ENCODE measurements around the gene CDIP1. TPM values are rescaled to one million over a fixed set of nuclear protein-coding genes. Genes with fewer than 3 reads are reported as not detected.

The CDIP1 gene
- total RNA-seq, 2 donors from 2014 or later, result 24.5 to 28.2 TPM

DNA sequence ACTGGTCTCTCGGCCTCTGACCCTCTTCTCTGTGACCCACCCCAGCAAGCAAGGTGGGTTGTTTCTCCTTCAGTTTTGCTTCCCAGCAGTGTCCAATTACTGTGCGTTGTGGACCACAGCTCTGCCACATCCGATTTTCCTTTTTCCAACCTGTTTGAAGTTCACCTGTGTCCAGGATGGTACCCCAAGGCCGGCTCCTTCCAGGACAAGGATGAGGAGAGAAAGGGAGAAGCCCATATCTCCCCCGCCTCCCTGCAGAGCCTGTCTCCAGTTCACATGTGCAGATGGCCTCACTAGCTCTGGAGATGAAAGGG lies 77.7 kb downstream of the CDIP1 start:
- H3K27me3 Mint-ChIP-seq, result no peaks in the 10 kb centered on the region
- ATAC-seq, result no peak
- no peak for DNase-seq (ENCODE audit: low spot score)
- no peaks in the 10 kb centered on the region for H3K9me3 Mint-ChIP-seq
- H3K4me3 Mint-ChIP-seq, result no peak overlapping the region
- no peaks in the 10 kb centered on the region for H3K36me3 Mint-ChIP-seq
- H3K27ac Mint-ChIP-seq, result peak overlapping the region in 1 of 2 donors; percentile 51
- peaks cover 26 to 30% of the 10 kb centered on the region in 2 donors for H3K4me1 Mint-ChIP-seq (ENCODE audit: low read depth in 2 of 2)

Other genes starting within 250 kb of the CDIP1 start
- gene GLIS2, start 222.7 kb downstream of the CDIP1 start, total RNA-seq, result under 1 TPM; 0.31 to 0.43 TPM
- gene PAM16, start 187.5 kb downstream of the CDIP1 start, total RNA-seq, result 100 to 1,000 TPM in 1 of 2 donors, 10 to 100 TPM in 1; 59.0 to 114 TPM
- gene VASN, start 166.9 kb downstream of the CDIP1 start, total RNA-seq, result under 1 TPM in 1 of 2 donors, not detected in 1; 0.33 TPM
- gene CORO7, start 122.2 kb downstream of the CDIP1 start, total RNA-seq, result 100 to 1,000 TPM; 140 to 166 TPM
- gene DNAJA3, start 112.9 kb downstream of the CDIP1 start, total RNA-seq, result 10 to 100 TPM; 55.0 to 99.8 TPM
- gene NMRAL1, start 64.1 kb downstream of the CDIP1 start, total RNA-seq, result 10 to 100 TPM; 40.7 to 80.9 TPM
- 100 to 1,000 TPM in 1 of 2 donors, 10 to 100 TPM in 1; 99.5 to 102 TPM for gene HMOX2, start 62.4 kb downstream of the CDIP1 start, total RNA-seq
- not detected for gene C16orf96, start 17.6 kb upstream of the CDIP1 start, total RNA-seq
- 10 to 100 TPM; 17.4 to 27.9 TPM for gene UBALD1, start 76.1 kb upstream of the CDIP1 start, total RNA-seq
- gene MGRN1, start 86.1 kb upstream of the CDIP1 start, total RNA-seq, result 100 to 1,000 TPM in 1 of 2 donors, 10 to 100 TPM in 1; 86.9 to 105 TPM
- gene NUDT16L1, start 154.8 kb upstream of the CDIP1 start, total RNA-seq, result 10 to 100 TPM; 37.3 to 57.0 TPM
- 10 to 100 TPM; 19.0 to 39.1 TPM for gene ANKS3, start 195.5 kb upstream of the CDIP1 start, total RNA-seq
- under 1 TPM in 1 of 2 donors, not detected in 1; 0.53 TPM for gene DNAAF8, start 195.8 kb upstream of the CDIP1 start, total RNA-seq
- gene ZNF500, start 228.4 kb upstream of the CDIP1 start, total RNA-seq, result 10 to 100 TPM; 12.2 to 20.9 TPM
- gene SEPTIN12, start 249.6 kb upstream of the CDIP1 start, total RNA-seq, result not detected

Data from natural killer cell treated with Interleukin-12 subunit alpha and Interleukin-12 subunit beta and Interleukin-15 and Interleukin-18, amount 100 ng/mL, for 72 hours (primary cell).